Vagina (tissue), 2 donors: ENCODE data around the gene BCAT1.

Experiments used
- POLR2A ChIP-seq, 2 donors: fragments of 450-650 bp; IDR thresholded peaks; one replicate each; pipeline ENCODE4 v1.6.1; 2017; ENCODE audit warnings: antibody characterized with exemption in 2 of 2, mild to moderate bottlenecking in 2 of 2, moderate library complexity in 2 of 2
- POLR2AphosphoS5 ChIP-seq, 2 donors: sonication (generic); formaldehyde crosslinking; IDR thresholded peaks; one replicate each; pipeline ENCODE4 v1.9.0; 2017; ENCODE audit warnings: antibody characterized with exemption in 2 of 2, mild to moderate bottlenecking in 2 of 2, low read depth in 1 of 2; ENCODE audit not compliant: insufficient read depth in 1 of 2
- TF ChIP-seq, protein P1 (sequence below), 3 experiments: fragments of 450-650 bp in 2 of 3; fragments of 200-600 bp in 1 of 3; sonication (generic) in 1 of 3; IDR thresholded peaks; one replicate each; pipeline ENCODE4 v1.5.1; 2017 to 2019; ENCODE audit warnings: antibody characterized with exemption in 3 of 3, mild to moderate bottlenecking in 2 of 3, moderate library complexity in 2 of 3

DNA sequence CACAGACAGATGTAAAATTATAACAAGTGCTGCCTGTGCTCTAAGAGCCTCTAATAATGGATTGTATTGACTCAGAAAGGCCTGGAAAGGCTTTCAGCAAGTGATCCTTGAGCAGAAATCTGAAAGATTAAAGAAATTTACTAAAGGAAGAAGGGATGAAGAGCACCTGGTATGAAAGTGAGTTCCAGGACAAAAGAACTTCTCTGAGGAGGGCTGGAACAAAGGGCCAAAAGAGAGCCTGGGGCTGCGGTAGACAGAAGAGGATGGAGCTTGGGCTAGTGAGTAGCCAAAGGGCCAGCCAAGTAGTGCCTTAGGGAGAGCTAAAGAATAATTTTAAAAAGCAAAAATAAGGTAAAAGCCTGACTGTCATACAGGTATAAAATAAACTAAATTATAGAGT lies 44.0 kb downstream of the BCAT1 start:
- TF ChIP-seq, protein P1, sequence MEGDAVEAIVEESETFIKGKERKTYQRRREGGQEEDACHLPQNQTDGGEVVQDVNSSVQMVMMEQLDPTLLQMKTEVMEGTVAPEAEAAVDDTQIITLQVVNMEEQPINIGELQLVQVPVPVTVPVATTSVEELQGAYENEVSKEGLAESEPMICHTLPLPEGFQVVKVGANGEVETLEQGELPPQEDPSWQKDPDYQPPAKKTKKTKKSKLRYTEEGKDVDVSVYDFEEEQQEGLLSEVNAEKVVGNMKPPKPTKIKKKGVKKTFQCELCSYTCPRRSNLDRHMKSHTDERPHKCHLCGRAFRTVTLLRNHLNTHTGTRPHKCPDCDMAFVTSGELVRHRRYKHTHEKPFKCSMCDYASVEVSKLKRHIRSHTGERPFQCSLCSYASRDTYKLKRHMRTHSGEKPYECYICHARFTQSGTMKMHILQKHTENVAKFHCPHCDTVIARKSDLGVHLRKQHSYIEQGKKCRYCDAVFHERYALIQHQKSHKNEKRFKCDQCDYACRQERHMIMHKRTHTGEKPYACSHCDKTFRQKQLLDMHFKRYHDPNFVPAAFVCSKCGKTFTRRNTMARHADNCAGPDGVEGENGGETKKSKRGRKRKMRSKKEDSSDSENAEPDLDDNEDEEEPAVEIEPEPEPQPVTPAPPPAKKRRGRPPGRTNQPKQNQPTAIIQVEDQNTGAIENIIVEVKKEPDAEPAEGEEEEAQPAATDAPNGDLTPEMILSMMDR (IDR thresholded peaks at IDR 0.05), result no peak
- TF ChIP-seq POLR2AphosphoS5 (IDR thresholded peaks at IDR 0.05; ENCODE audit: insufficient read depth in 1 of 2, low read depth in 1 of 2) (no peak), POLR2A (IDR thresholded peaks at IDR 0.05) (no peak)
